ENCODE results near the gene CD47.
A peak's percentile ranks its signal among the peaks of the same experiment; 100 is the strongest.

The CD47 gene

GRCh38 chr3:108017587-108017986 lies 73.2 kb downstream of the CD47 start:
- DNase-seq (ENCODE audit: low spot score) (no peak), FAIRE-seq (no peak)

- DNase-seq (ENCODE audit: low spot score) = no peak
- no peak for FAIRE-seq
These were observed 75.9 kb downstream of the CD47 start for GRCh38 chr3:108014943-108015342.

GRCh38 chr3:108013141-108014055 lies 77.4 kb downstream of the CD47 start:
- DNase-seq (ENCODE audit: low spot score) (no peak), FAIRE-seq (no peak)

GRCh38 chr3:108012304-108012703 lies 78.5 kb downstream of the CD47 start:
- no peak for DNase-seq (ENCODE audit: low spot score)
- no peak for FAIRE-seq

- peak; percentile 23 for DNase-seq (ENCODE audit: low spot score)
- no peak for FAIRE-seq
These were observed 79.2 kb downstream of the CD47 start for GRCh38 chr3:108011616-108012015.

- FAIRE-seq (peak; percentile 93), DNase-seq (ENCODE audit: low spot score) (peak; percentile 97)
These were observed 81.7 kb downstream of the CD47 start for GRCh38 chr3:108008931-108009639.

GRCh38 chr3:108008106-108008505 lies 82.7 kb downstream of the CD47 start:
- FAIRE-seq (no peak), DNase-seq (ENCODE audit: low spot score) (no peak)

- no peak for DNase-seq (ENCODE audit: low spot score)
- FAIRE-seq = no peak
These were observed 83.9 kb downstream of the CD47 start for GRCh38 chr3:108006881-108007331.

- FAIRE-seq = peak; percentile 65
- peak; percentile 67 for DNase-seq (ENCODE audit: low spot score)
These were observed 84.6 kb downstream of the CD47 start for GRCh38 chr3:108006077-108006771.

- DNase-seq (ENCODE audit: low spot score) = no peak
- no peak for FAIRE-seq
These were observed 86.2 kb downstream of the CD47 start for GRCh38 chr3:108004647-108005046.

GRCh38 chr3:108001457-108001856 lies 89.4 kb downstream of the CD47 start:
- peak; percentile 51 for FAIRE-seq
- peak; percentile 65 for DNase-seq (ENCODE audit: low spot score)

- FAIRE-seq (peak; percentile 94), DNase-seq (ENCODE audit: low spot score) (peak; percentile 91)
These were observed 91.5 kb downstream of the CD47 start for GRCh38 chr3:107999215-107999775.

GRCh38 chr3:107997671-107998070 lies 93.2 kb downstream of the CD47 start:
- FAIRE-seq = no peak
- no peak for DNase-seq (ENCODE audit: low spot score)

- FAIRE-seq = no peak
These were observed 95.0 kb downstream of the CD47 start for GRCh38 chr3:107995823-107996222.

GRCh38 chr3:107994956-107995715 lies 95.7 kb downstream of the CD47 start:
- DNase-seq (ENCODE audit: low spot score) = peak; percentile 26

More at GRCh38 chr3:107995823-107996222, 95.0 kb downstream of the CD47 start:
- DNase-seq (ENCODE audit: low spot score) = no peak

GRCh38 chr3:107994181-107994580 lies 96.7 kb downstream of the CD47 start:
- peak; percentile 71 for FAIRE-seq
- DNase-seq (ENCODE audit: low spot score) = peak; percentile 40

More at GRCh38 chr3:107994956-107995715, 95.7 kb downstream of the CD47 start:
- FAIRE-seq = peak; percentile 75

GRCh38 chr3:107993771-107994170 lies 97.1 kb downstream of the CD47 start:
- FAIRE-seq (peak; percentile 73), DNase-seq (ENCODE audit: low spot score) (peak; percentile 46)

Measured in RCC 7860 (cell line).